HepG2 (cell line): ENCODE data around the gene FOXN3. TPM values are rescaled to one million over a fixed set of nuclear protein-coding genes. Genes with fewer than 3 reads are reported as not detected.

ENCODE experiments used
- GFI1 ChIP-seq: sonication (generic); formaldehyde crosslinking; IDR thresholded peaks from 2 replicates; pipeline ENCODE4 v1.5.0; 2020; ENCODE audit warnings: missing genetic modification reagents, mild to moderate bottlenecking, borderline replicate concordance
- MEF2D ChIP-seq: sonication (generic); formaldehyde crosslinking; IDR thresholded peaks from 2 replicates; pipeline ENCODE4 v1.5.1; 2020; ENCODE audit warnings: mild to moderate bottlenecking, missing genetic modification reagents
- SOX13 ChIP-seq, 3 experiments: fragments of 450-650 bp in 1 of 3; sonication (generic) in 1 of 3; formaldehyde crosslinking in 1 of 3; IDR thresholded peaks in 2 of 3; conservative IDR thresholded peaks in 1 of 3; 2 replicates each; pipeline versions ENCODE4 v1.5.0 to v1.6.1; 2016 to 2020; ENCODE audit warnings: antibody characterized with exemption in 1 of 3, mild to moderate bottlenecking in 1 of 3, missing compliant biosample characterization in 1 of 3, missing genetic modification reagents in 1 of 3, moderate library complexity in 1 of 3
- ZMAT3 ChIP-seq: sonication (generic); formaldehyde crosslinking; conservative IDR thresholded peaks from 2 replicates; pipeline ENCODE4 v1.7.0; 2021; ENCODE audit warnings: missing genetic modification reagents
- polyA plus RNA-seq, 8 experiments: library from polyadenylated mRNA; depleted of rRNA in 3 of 8; stranded (reverse) in 7 of 8; unstranded in 1 of 8; fragments of >200 nt; fragmentation: Illumina TruSeq in 4 of 8; extraction: Trizol in 4 of 8; gene quantifications; 2 replicates each; pipeline versions ENCODE4 v1.2.1 to v1.2.3, GENCODE V29; 2011 to 2016; ENCODE audit warnings: low read depth in 4 of 8, missing spikeins in 1 of 8, mixed read lengths in 1 of 8; ENCODE audit not compliant: insufficient read depth in 1 of 8
- total RNA-seq, 5 experiments: library from RNA; depleted of rRNA; stranded (reverse); fragments of >200 nt; fragmentation: Illumina TruSeq; extraction: Trizol; gene quantifications; 2 replicates each; pipeline ENCODE4 v1.2.3, GENCODE V29; 2016; ENCODE audit warnings: low read depth in 1 of 5
- TF ChIP-seq, protein P1 (sequence below): sonication (generic); formaldehyde crosslinking; IDR thresholded peaks from 2 replicates; pipeline ENCODE4 v1.9.0; 2021; ENCODE audit warnings: mild to moderate bottlenecking, missing genetic modification reagents
- TF ChIP-seq, protein P2 (sequence below), 2 experiments: sonication (generic) in 1 of 2; formaldehyde crosslinking in 1 of 2; IDR thresholded peaks; 2 replicates each; pipeline versions ENCODE4 v1.4.0 to v1.6.1; 2016 to 2020; ENCODE audit warnings: borderline replicate concordance in 1 of 2, low read depth in 1 of 2, mild to moderate bottlenecking in 1 of 2, missing genetic modification reagents in 1 of 2
- TF ChIP-seq, protein P3 (sequence below): sonication (generic); formaldehyde crosslinking; IDR thresholded peaks from 2 replicates; pipeline ENCODE4 v1.4.0; 2020; ENCODE audit warnings: mild to moderate bottlenecking, missing genetic modification reagents
- TF ChIP-seq, protein P4 (sequence below): sonication (generic); formaldehyde crosslinking; IDR thresholded peaks from 2 replicates; pipeline ENCODE4 v1.8.0; 2022; ENCODE audit warnings: low read depth, missing genetic modification reagents

Gene FOXN3
- total and polyA plus RNA-seq, 2 of the 13 experiments (the other 11 are each of a cell fraction or from before 2014, with no cell fraction given), result 32.4 to 70.2 TPM

DNA sequence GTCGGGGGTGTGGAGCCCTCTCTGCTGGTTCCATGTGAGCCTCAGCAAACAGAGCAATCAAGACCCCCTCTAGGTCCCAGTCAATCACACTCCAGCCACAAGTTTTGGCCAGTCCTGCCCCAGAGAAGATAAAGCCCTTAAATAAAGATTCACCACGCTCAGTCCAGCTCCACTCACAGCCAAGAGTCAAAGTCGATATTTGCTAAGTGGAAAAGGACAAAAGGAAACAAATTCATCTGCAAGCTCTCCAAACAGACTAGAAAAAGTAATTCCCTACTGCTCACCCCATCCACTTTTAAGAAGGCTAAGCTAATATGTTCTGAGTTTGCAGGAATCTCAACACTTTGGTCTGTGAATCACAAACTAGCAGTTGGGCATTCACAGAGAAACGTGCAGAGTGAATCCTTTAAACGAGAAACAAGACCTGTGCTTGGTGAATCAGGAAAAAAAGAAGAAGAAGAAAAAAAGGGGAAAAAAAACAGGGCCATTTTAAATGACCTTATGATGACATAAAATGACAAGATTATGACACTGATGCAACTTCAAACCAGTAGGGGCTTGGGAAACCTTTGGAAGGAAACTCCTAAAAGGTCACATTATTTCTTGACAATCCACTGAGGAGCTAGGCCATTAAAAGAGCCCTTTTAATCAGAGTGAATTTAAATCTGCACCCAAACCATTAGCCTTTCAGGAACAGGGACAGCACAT is 41.8 kb upstream of the FOXN3 start (continued):
- TF ChIP-seq, protein P1, sequence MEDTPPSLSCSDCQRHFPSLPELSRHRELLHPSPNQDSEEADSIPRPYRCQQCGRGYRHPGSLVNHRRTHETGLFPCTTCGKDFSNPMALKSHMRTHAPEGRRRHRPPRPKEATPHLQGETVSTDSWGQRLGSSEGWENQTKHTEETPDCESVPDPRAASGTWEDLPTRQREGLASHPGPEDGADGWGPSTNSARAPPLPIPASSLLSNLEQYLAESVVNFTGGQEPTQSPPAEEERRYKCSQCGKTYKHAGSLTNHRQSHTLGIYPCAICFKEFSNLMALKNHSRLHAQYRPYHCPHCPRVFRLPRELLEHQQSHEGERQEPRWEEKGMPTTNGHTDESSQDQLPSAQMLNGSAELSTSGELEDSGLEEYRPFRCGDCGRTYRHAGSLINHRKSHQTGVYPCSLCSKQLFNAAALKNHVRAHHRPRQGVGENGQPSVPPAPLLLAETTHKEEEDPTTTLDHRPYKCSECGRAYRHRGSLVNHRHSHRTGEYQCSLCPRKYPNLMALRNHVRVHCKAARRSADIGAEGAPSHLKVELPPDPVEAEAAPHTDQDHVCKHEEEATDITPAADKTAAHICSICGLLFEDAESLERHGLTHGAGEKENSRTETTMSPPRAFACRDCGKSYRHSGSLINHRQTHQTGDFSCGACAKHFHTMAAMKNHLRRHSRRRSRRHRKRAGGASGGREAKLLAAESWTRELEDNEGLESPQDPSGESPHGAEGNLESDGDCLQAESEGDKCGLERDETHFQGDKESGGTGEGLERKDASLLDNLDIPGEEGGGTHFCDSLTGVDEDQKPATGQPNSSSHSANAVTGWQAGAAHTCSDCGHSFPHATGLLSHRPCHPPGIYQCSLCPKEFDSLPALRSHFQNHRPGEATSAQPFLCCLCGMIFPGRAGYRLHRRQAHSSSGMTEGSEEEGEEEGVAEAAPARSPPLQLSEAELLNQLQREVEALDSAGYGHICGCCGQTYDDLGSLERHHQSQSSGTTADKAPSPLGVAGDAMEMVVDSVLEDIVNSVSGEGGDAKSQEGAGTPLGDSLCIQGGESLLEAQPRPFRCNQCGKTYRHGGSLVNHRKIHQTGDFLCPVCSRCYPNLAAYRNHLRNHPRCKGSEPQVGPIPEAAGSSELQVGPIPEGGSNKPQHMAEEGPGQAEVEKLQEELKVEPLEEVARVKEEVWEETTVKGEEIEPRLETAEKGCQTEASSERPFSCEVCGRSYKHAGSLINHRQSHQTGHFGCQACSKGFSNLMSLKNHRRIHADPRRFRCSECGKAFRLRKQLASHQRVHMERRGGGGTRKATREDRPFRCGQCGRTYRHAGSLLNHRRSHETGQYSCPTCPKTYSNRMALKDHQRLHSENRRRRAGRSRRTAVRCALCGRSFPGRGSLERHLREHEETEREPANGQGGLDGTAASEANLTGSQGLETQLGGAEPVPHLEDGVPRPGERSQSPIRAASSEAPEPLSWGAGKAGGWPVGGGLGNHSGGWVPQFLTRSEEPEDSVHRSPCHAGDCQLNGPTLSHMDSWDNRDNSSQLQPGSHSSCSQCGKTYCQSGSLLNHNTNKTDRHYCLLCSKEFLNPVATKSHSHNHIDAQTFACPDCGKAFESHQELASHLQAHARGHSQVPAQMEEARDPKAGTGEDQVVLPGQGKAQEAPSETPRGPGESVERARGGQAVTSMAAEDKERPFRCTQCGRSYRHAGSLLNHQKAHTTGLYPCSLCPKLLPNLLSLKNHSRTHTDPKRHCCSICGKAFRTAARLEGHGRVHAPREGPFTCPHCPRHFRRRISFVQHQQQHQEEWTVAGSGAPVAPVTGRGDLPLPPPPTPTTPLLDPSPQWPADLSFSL, result 0 out of 2 replicates have a peak, but pooled peaks have one; percentile 22
- 0 out of 2 replicates have a peak, but pooled peaks have one; percentile 36 for TF ChIP-seq ZMAT3 (CRISPR knock-in tag)
- TF ChIP-seq MEF2D, result peak; percentile 31; the same call in 1 of the 2 replicates
- TF ChIP-seq, protein P2, sequence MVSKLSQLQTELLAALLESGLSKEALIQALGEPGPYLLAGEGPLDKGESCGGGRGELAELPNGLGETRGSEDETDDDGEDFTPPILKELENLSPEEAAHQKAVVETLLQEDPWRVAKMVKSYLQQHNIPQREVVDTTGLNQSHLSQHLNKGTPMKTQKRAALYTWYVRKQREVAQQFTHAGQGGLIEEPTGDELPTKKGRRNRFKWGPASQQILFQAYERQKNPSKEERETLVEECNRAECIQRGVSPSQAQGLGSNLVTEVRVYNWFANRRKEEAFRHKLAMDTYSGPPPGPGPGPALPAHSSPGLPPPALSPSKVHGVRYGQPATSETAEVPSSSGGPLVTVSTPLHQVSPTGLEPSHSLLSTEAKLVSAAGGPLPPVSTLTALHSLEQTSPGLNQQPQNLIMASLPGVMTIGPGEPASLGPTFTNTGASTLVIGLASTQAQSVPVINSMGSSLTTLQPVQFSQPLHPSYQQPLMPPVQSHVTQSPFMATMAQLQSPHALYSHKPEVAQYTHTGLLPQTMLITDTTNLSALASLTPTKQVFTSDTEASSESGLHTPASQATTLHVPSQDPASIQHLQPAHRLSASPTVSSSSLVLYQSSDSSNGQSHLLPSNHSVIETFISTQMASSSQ (IDR thresholded peaks at IDR 0.05; ENCODE audit: low read depth), result peak; percentile 32; the same call in 1 of the 2 replicates
- TF ChIP-seq, protein P2 (CRISPR knock-in tag; IDR thresholded peaks at IDR 0.05; ENCODE audit: borderline replicate concordance), result no peak
- TF ChIP-seq GFI1 (CRISPR knock-in tag), result peak; percentile 78; the same call in 1 of the 2 replicates
- TF ChIP-seq, protein P3, sequence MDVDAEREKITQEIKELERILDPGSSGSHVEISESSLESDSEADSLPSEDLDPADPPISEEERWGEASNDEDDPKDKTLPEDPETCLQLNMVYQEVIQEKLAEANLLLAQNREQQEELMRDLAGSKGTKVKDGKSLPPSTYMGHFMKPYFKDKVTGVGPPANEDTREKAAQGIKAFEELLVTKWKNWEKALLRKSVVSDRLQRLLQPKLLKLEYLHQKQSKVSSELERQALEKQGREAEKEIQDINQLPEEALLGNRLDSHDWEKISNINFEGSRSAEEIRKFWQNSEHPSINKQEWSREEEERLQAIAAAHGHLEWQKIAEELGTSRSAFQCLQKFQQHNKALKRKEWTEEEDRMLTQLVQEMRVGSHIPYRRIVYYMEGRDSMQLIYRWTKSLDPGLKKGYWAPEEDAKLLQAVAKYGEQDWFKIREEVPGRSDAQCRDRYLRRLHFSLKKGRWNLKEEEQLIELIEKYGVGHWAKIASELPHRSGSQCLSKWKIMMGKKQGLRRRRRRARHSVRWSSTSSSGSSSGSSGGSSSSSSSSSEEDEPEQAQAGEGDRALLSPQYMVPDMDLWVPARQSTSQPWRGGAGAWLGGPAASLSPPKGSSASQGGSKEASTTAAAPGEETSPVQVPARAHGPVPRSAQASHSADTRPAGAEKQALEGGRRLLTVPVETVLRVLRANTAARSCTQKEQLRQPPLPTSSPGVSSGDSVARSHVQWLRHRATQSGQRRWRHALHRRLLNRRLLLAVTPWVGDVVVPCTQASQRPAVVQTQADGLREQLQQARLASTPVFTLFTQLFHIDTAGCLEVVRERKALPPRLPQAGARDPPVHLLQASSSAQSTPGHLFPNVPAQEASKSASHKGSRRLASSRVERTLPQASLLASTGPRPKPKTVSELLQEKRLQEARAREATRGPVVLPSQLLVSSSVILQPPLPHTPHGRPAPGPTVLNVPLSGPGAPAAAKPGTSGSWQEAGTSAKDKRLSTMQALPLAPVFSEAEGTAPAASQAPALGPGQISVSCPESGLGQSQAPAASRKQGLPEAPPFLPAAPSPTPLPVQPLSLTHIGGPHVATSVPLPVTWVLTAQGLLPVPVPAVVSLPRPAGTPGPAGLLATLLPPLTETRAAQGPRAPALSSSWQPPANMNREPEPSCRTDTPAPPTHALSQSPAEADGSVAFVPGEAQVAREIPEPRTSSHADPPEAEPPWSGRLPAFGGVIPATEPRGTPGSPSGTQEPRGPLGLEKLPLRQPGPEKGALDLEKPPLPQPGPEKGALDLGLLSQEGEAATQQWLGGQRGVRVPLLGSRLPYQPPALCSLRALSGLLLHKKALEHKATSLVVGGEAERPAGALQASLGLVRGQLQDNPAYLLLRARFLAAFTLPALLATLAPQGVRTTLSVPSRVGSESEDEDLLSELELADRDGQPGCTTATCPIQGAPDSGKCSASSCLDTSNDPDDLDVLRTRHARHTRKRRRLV (CRISPR knock-in tag), result no peak
- peak; percentile 35; the same call in 1 of the 2 replicates for TF ChIP-seq SOX13 (IDR thresholded peaks at IDR 0.05)
- peak in 1 of 2 experiments; percentile 89; a peak in 2 of 4 replicates for TF ChIP-seq SOX13 (CRISPR knock-in tag; conservative IDR thresholded peaks at IDR 0.05 in 1 of 2, IDR thresholded peaks at IDR 0.05 in 1 of 2)
- TF ChIP-seq, protein P4, sequence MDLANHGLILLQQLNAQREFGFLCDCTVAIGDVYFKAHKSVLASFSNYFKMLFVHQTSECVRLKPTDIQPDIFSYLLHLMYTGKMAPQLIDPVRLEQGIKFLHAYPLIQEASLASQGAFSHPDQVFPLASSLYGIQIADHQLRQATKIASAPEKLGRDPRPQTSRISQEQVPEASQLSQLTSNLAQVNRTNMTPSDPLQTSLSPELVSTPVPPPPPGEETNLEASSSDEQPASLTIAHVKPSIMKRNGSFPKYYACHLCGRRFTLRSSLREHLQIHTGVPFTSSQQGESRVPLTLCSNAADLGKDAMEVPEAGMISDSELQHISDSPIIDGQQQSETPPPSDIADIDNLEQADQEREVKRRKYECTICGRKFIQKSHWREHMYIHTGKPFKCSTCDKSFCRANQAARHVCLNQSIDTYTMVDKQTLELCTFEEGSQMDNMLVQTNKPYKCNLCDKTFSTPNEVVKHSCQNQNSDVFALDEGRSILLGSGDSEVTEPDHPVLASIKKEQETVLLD (CRISPR knock-in tag), result no peak
